Hepatocyte (in vitro differentiated cells): ENCODE data around the gene B4GALNT2. TPM values are rescaled to one million over a fixed set of nuclear protein-coding genes. Genes with fewer than 3 reads are reported as not detected.
A peak's percentile ranks its signal among the peaks of the same experiment; 100 is the strongest.

ENCODE experiments used
- DNase-seq: peaks from one replicate; pipeline ENCODE4 v3.0.0-alpha.2; 2016; ENCODE audit warnings: low spot score
- H2AFZ ChIP-seq: fragments of 200-600 bp; sonication (generic); 2 replicates; pipeline ENCODE4 v1.6.0; 2016; ENCODE audit warnings: antibody characterized with exemption, mild to moderate bottlenecking
- H3K27ac ChIP-seq: fragments of 200-600 bp; sonication (generic); 2 replicates; pipeline ENCODE4 v1.5.1; 2016; ENCODE audit warnings: mild to moderate bottlenecking
- H3K27me3 ChIP-seq: fragments of 200-600 bp; sonication (generic); 2 replicates; pipeline ENCODE4 v1.6.1; 2016
- H3K36me3 ChIP-seq: fragments of 200-600 bp; sonication (generic); replicated peaks from 2 replicates; pipeline ENCODE4 v1.5.1; 2016; ENCODE audit warnings: low read depth; ENCODE audit not compliant: insufficient read depth
- H3K4me1 ChIP-seq: fragments of 200-600 bp; sonication (generic); 2 replicates; pipeline ENCODE4 v1.5.1; 2016; ENCODE audit warnings: mild to moderate bottlenecking, moderate library complexity; ENCODE audit not compliant: insufficient read depth
- H3K4me2 ChIP-seq: fragments of 200-600 bp; sonication (generic); 2 replicates; pipeline ENCODE4 v1.6.0; 2016
- H3K4me3 ChIP-seq: fragments of 200-600 bp; sonication (generic); 2 replicates; pipeline ENCODE4 v1.5.1; 2016; ENCODE audit warnings: mild to moderate bottlenecking
- H3K79me2 ChIP-seq: fragments of 200-600 bp; sonication (generic); 2 replicates; pipeline ENCODE4 v1.6.0; 2017; ENCODE audit warnings: mild to moderate bottlenecking
- H3K9me2 ChIP-seq: fragments of 200-600 bp; sonication (generic); replicated peaks from 2 replicates; pipeline ENCODE4 v1.6.0; 2017; ENCODE audit warnings: mild to moderate bottlenecking; ENCODE audit not compliant: insufficient read depth
- H3K9me3 ChIP-seq: fragments of 200-600 bp; sonication (generic); 2 replicates; pipeline ENCODE4 v1.5.1; 2016; ENCODE audit warnings: low read depth, mild to moderate bottlenecking
- H4K20me1 ChIP-seq: fragments of 200-600 bp; sonication (generic); 2 replicates; pipeline ENCODE4 v1.6.0; 2016; ENCODE audit warnings: mild to moderate bottlenecking; ENCODE audit not compliant: insufficient read depth, poor library complexity, severe bottlenecking
- CTCF ChIP-seq: fragments of 200-600 bp; sonication (generic); IDR thresholded peaks from 2 replicates; pipeline ENCODE4 v1.5.1; 2016; ENCODE audit warnings: antibody characterized with exemption, mild to moderate bottlenecking; ENCODE audit not compliant: poor library complexity
- EZH2 ChIP-seq: fragments of 200-600 bp; sonication (generic); IDR thresholded peaks from 2 replicates; pipeline ENCODE4 v1.6.1; 2016; ENCODE audit warnings: antibody characterized with exemption, mild to moderate bottlenecking, borderline replicate concordance
- EZH2phosphoT487 ChIP-seq: fragments of 200-600 bp; sonication (generic); IDR thresholded peaks from one replicate; pipeline ENCODE4 v1.6.1; 2018; ENCODE audit warnings: antibody characterized with exemption, mild to moderate bottlenecking, low read depth, moderate library complexity; ENCODE audit not compliant: unreplicated experiment, severe bottlenecking
- WGBS: methylation state at CpG from one replicate; pipeline ENCODE4 v1.1.6; 2016; ENCODE audit warnings: low lambda C conversion rate; ENCODE audit errors: missing lambda C conversion rate; 5-methylcytosine and 5-hydroxymethylcytosine counted together
- polyA plus RNA-seq: library from polyadenylated mRNA; unstranded; fragments of >200 nt; fragmentation: Nextera tagmentation; extraction: Ambion mirVana; gene quantifications from 2 replicates; pipeline ENCODE4 v1.2.1, GENCODE V29; 2016
- total RNA-seq: library from RNA; depleted of rRNA; stranded (reverse); fragments of >200 nt; gene quantifications from 2 replicates; pipeline ENCODE4 v1.2.3, GENCODE V29; 2014

B4GALNT2 gene
- total and polyA plus RNA-seq, 2 experiments from 2014 or later: 0.40 to 1.3 TPM

GRCh38 chr17:49187301-49187700 is 54.7 kb downstream of the B4GALNT2 start:
- no peaks in the 10 kb centered on the region for H3K79me2 ChIP-seq

GRCh38 chr17:49190932-49191331 is 58.4 kb downstream of the B4GALNT2 start:
- H3K27me3 ChIP-seq: no peaks in the 10 kb centered on the region
- TF ChIP-seq CTCF (no peak), EZH2 (no peak), EZH2phosphoT487 (no peak)
- H3K9me3 ChIP-seq: no peaks in the 10 kb centered on the region
- H4K20me1 ChIP-seq: no peaks in the 10 kb centered on the region
- no peak overlapping the region for H2AFZ ChIP-seq
- no peak for DNase-seq
- H3K4me3 ChIP-seq: no peak overlapping the region
- H3K79me2 ChIP-seq: no peaks in the 10 kb centered on the region
- H3K4me1 ChIP-seq: no peaks in the 10 kb centered on the region
- whole genome bisulfite sequencing: 85% methylated on average over 4 of the region's 4 CpGs
- no peaks in the 10 kb centered on the region for H3K36me3 ChIP-seq
- no peak overlapping the region for H3K27ac ChIP-seq
- H3K4me2 ChIP-seq: peak overlapping the region; percentile 72
- no peaks in the 10 kb centered on the region for H3K9me2 ChIP-seq

More at GRCh38 chr17:49187301-49187700, 54.7 kb downstream of the B4GALNT2 start:
- H4K20me1 ChIP-seq: no peaks in the 10 kb centered on the region
- TF ChIP-seq EZH2phosphoT487: no peak
- TF ChIP-seq CTCF: no peak
- TF ChIP-seq EZH2: no peak
- DNase-seq: no peak
- no peak overlapping the region for H2AFZ ChIP-seq
- H3K36me3 ChIP-seq: no peaks in the 10 kb centered on the region
- H3K4me2 ChIP-seq: no peak overlapping the region
- no peaks in the 10 kb centered on the region for H3K9me3 ChIP-seq
- no peaks in the 10 kb centered on the region for H3K27me3 ChIP-seq
- H3K9me2 ChIP-seq: no peaks in the 10 kb centered on the region
- 95% methylated on average over 3 of the region's 3 CpGs for WGBS
- no peaks in the 10 kb centered on the region for H3K4me1 ChIP-seq
- no peak overlapping the region for H3K4me3 ChIP-seq
- no peak overlapping the region for H3K27ac ChIP-seq

- H3K27me3 ChIP-seq: no peaks in the 10 kb centered on the region
- H3K4me3 ChIP-seq: peak overlapping the region; percentile 77
- H2AFZ ChIP-seq: peak overlapping the region; percentile 57
- 12% methylated on average over 8 of the region's 8 CpGs for WGBS
- no peaks in the 10 kb centered on the region for H4K20me1 ChIP-seq
- H3K27ac ChIP-seq: peak overlapping the region; percentile 96
- peak overlapping the region; percentile 72 for H3K4me2 ChIP-seq
- H3K36me3 ChIP-seq: no peaks in the 10 kb centered on the region
- H3K79me2 ChIP-seq: no peaks in the 10 kb centered on the region
- DNase-seq: no peak
- no peaks in the 10 kb centered on the region for H3K9me2 ChIP-seq
- H3K9me3 ChIP-seq: no peaks in the 10 kb centered on the region
- no peaks in the 10 kb centered on the region for H3K4me1 ChIP-seq
- TF ChIP-seq CTCF: no peak
- TF ChIP-seq EZH2phosphoT487: no peak
- no peak for TF ChIP-seq EZH2
These were observed 58.9 kb downstream of the B4GALNT2 start for GRCh38 chr17:49191409-49191916.
